GM18519 (cell line): ENCODE data around the gene CEP68.
"Not testable (repeated sequence)": the region's sequence is repeated elsewhere in the genome, so short reads cannot be mapped to it uniquely, and the experiment has no call there.

ENCODE experiments used
- ATAC-seq: cut with Tn5 transposase; IDR thresholded peaks from one replicate; pipeline ENCODE4 v1.9.1; 2021; ENCODE audit warnings: mild to moderate bottlenecking, moderate library complexity; ENCODE audit not compliant: unreplicated experiment, low FRiP score

CEP68 gene

DNA sequence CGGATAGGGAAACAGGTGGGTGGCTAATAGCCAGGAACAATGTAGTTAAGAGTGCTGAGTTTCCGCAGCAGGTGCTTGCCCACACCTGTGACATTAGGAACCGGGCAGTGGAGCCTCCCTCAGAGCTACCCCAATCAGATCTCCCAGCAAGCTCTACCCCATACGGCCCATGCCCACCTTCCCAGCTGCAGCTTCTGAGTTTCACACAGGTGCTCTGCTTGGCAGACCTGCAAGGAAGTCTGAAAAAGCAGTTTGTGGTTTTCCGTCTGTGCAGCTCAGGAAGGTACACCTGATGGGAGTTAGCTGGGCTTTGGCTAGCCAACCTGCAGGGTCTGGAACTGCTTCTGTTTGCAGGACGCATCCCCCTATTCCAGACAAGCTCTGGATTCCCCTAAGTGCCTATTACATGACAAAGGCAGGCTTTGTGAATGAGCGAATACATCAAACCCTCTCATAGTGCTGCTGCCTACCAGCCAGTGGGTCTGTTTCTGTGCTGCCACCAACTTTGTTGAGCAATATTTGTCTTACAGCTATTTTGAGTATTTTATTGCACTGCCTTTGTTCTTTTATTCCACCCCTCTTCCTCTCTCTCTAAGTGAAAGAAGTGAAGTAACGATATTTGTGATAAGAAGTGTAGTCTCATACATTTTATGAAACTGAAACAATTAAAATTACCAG, 24.7 kb upstream of the CEP68 start:
- no peak for ATAC-seq

DNA sequence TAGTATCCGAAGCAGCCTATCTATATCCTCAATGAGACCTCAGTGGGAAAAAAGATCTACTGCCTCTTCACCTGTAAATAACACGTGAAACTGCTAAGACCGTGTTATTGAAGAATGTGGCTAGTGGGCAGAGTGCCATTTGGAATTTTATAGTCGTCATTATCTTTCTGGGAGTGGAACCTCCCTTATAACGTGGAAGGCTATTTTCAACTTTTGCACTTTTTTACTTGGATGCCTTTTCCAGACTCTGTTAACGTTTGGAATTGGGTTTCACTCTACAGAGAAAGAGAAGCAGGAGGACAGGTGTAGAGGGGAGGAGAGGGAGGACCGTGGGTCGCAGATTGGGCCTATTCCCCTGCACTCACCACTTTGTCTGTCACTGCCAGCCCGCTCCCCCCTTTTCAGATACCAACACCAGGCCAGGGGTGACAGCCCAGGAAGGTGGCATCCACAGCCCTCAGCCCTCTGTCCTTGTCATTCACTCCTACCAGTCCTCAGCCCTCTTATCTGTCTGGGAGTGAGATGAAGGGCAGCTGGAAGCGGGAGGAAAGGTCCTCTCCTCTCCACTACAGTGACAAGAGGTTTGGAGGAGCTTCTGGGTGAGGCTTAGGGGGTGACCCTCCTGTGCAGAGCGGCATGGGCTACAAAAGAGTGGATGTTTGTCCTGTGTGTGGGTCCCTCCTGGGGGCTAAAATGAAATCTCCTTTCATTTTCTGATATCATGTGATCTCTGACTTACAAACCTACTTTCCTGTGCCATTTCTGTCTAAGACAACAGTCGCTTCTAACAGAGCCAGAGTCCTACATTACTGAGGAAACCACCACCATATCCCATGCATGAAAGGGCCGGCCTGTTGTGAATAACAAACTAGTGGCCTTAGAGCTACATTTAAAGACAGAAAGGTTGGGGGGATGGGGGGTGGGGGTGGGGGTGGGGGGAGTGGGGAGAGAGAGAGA, 23.9 kb upstream of the CEP68 start:
- no peak for ATAC-seq

DNA sequence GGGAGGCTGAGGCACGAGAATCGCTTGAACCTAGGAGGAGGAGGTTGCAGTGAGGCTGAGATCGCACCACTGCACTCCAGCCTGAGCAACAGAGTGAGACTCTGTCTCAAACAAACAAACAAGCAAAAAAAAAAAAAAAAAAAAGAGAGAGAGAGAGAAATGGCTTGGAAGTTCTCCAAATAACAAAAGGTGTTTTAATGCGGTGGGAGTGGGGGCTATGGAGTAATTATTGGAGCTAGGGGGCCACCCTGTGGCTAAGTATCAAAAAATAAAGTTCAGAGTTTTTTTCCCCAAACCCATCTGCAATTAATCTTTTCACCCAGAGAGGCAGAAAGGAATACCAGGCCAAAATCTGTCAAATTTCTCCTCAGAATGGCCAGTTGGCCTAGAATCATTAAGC, 23.0 kb upstream of the CEP68 start:
- no peak for ATAC-seq

DNA sequence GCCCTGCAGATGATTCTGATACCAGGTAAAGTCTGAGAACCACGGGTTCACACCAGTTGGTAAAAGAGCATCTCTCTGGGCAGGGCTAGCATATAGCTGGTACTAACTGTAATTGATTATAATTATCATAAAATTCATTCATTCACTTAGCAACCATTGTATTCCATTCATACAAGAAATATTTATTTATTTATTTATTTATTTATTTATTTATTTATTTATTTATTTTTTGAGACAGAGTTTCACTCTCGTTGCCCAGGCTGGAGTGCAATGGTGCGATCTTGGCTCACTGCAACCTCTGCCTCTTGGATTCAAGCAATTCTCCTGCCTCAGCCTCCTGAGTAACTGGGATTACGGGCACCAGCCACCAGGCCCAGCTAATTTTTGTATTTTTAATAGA, 22.5 kb upstream of the CEP68 start:
- ATAC-seq: not testable (repeated sequence)

DNA sequence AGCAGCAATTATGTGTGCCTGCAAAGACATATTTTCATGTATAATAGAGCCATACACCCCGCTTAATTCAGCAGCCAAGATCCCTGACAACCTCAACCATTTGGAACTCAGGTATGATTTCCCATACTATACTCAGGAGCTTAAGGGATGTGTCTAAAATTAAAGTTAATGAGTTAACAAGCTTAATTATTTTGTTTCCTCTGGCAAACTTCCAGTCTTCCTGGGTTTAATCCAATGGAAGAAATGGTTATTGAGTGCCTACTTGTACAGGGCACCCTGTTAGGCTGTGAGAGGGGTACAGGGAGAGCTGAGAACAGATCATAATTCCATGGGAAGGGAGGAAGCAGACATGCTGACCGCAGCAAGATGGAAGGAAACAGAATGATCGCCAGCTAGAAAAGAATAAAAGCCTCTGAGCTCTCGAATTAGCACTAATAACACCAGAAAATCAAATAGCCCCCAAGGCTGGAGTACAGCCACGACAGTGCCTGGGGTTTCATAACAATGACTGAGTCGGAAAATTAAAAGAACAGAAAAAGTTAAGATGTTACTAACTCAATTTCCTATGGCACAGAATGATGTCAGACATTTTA, 20.8 kb upstream of the CEP68 start:
- ATAC-seq: no peak

DNA sequence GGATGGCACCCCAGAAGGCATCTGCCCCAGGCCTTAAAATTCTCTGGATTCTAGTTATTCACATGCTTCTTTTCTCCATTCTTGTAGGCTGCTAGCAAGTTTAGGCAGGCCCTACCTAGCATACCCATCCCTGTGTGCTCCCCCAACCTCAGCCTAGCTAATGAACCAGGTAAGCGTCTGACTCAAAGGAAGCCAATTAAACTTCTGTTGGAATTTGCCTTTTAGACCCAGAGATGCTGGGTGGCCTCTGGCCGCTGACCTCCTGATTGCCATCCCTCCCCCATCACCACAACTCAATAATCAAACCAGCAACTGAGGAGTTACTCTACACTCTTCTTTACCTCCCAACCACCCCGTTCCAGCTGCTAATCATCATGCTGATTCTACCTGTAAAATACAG, 19.0 kb upstream of the CEP68 start:
- no peak for ATAC-seq

DNA sequence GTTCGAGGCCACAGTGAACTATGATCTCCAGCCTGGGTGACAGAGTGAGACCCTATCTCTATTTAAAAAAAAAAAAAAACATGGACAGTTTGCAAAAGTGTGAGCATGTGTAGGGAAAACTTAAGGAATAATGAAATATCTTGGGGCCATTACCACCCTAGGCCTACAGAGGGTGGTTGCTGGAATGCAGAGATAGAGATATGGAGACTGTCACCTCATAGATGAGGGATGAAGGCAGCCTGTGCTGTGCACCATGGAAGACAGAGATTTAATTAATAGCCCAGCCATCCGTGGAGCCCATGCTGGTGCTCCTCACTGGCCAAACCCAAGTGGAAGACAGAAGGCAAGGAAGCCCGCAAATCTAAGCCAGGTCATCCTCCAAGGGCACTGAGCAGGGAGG, 16.6 kb upstream of the CEP68 start:
- no peak for ATAC-seq

DNA sequence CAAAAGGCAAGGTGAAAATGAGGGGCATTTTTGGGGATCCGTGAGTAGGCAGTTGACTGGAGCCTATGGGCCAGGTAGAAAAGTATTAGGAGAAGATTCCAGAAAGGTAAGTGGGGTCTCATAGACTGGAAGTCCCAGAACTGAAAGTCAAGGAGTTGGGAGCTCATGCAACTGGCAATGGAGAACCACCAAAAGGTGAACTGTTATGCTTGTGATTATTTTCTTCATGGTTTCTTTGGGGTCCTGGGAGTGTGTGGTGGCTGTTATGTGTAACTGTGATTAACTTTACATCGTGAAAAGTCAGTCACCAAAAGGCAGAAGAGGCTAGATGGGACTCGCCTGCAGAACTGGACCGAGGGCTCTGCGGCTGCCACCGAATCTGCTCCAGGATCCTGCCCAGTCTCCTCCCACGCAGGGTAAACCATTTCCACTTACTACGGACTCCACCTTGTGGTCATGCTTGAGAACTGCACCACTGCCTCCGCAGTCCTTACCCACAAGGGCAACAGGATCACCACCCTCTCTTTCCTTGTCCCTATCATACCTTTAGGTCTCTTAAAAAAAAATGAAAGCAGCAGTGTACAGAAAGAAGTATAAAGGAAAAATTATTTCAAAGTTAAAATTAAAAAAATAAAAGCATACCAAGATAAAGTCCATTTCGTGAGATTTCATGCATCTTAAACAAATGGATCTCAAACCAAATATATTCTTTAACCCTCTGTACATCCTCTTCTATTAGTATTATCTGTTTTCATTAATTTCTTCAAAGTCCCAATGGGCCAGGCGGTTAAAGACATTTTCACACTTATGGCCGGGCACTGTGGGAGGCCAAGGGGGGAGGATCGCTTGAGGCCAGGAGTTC, 15.6 kb upstream of the CEP68 start:
- ATAC-seq: peak; percentile 56

DNA sequence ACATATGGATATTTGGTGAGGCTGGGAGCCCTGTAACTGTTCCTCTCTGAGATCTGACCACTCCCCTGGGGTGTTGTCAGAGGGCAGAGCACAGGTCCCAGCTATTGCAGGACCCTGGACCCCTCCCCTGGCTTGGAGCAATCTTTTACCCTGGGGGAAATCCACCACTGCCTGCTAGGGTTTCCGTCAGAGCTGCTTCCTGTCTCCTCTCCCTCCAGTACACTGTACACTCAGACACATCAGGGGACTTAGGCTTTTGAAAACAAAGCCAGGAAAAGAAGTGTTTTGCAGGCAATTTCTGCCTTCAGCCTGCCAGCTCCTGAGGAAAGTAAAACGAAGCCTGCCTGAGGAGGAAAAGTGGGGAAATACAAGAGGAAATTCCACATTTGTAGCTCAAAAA, 13.2 kb upstream of the CEP68 start:
- no peak for ATAC-seq

DNA sequence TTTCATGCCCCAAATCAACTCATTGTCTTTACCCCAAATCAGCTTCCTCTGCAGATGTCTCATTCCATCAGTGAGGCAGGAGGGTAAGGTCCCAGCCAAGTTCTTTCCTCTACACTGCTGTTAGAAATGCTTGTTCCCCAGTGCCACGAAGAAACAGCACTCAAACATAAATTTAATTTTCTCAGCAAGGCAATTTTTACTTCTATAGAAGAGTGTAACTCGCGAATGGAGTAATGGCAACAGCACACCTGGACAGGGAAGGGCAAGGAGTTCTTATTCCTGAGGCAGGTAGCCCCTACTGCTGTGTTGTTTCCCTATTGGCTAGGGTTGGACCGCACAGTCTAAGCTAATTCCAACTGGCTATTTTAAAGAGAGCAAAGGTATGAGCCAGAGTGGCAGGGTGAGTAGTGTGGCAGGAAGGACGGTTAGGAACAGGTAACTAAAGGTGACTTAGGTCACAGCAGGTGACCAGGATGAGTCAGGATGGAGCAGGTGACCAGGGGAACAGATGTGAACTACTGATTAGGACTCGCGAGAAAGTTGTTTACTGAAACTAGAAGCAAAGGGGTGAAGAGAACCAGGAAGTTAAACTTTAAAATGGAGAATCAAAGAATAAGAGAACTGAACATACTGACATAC, 12.0 kb upstream of the CEP68 start:
- no peak for ATAC-seq

DNA sequence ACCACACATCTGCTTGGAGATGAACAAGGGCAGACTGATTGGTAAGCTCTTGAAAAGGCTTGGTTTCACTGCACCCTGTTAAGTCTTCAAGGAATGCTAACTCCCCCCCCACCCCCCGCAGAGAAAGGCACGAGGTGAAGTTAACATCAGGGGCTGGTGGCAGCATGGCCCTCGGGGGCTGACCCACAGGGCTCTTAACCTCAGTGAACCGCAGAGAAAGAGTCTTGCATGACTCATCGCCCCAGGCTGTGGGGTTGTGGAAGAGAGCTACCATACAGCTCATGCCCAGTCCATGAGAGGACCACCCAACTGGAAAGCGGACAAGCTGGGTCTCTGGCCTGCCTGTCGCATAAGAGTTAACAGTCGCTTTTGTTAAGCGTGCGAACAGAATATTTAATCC, 10.6 kb upstream of the CEP68 start:
- ATAC-seq: no peak

DNA sequence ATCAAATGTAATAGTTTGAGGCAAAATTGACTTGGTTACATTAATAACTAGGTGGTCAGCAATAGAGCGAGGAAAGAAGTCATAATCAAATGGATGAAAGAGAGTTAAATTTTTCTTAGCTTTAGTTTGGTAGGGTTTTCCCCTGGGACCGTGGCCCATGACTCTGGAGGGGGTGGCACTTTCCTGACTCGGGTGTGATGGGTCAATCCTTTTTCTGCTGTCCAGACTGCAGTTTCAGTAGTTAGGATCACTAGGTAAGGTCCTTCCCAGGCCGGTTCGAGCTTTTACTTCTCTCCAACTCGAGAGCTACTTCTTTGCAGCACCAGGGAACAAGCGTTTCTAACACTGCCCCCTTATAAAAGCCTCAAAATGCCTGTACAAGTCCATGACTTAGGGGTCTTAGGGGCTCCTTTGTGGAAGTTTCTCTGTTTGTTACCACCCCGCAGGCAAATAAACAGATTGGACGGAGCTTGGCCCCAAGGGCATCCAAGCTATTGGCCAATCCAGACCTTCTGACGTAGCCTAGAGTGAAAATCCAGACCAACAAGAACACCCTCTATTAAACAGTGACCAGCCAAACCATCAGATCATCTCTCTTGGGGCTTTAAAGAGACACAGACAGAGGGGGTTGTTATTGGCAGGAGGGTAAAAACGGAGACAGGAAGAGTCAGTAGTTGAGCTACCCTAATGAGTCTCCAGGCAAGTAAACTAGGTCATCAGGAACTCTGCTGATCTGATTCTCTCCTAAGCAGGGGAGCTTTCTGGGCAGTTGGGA, 9.4 kb upstream of the CEP68 start:
- ATAC-seq: no peak

DNA sequence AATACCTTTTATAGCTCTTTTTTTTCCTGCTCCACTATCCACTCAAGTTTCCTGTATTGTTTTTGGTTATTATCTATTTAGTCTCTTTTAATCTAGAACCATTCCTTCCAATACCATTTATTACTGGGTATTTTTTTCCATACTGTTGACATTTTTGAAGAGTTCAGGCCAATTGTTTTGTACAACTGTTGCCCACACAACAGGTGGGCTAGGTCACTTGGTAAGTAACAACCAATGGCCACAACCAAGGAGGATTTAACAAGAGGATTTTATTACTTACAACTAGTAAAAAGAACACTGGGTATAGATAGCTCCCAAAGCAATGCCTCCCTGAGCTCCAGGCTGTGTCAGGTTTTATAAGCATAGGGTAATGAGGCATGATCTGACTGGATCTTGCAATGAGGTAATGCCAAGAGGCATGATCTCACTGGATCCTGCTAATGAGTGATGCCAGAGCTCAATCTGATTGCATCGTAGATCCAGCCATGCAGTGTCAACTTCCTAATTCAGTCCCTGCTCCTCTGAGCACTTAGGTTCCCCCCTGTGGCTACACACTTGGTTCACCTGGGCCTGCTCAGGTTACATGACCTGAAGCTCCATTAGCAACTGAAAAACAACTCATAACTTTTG, 7.1 kb upstream of the CEP68 start:
- ATAC-seq: no peak

DNA sequence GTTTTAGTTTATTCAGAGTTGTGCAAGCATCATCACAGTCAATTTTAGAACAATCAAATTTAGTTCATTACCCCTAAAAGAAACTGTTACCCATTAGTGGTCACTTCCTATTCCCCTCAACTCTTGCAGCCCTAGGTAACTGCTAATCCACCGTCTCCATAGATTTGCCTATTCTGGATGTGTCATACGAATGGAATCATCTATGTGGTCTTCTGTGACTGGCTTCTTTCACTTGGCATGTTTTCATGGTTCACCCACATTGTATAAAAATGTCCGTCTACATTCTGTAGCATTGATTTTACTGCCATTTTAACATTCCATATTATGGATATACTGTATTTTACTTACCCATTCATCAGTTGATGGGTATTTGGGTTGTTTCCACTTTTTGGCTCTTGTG, 5.3 kb upstream of the CEP68 start:
- ATAC-seq: no peak

DNA sequence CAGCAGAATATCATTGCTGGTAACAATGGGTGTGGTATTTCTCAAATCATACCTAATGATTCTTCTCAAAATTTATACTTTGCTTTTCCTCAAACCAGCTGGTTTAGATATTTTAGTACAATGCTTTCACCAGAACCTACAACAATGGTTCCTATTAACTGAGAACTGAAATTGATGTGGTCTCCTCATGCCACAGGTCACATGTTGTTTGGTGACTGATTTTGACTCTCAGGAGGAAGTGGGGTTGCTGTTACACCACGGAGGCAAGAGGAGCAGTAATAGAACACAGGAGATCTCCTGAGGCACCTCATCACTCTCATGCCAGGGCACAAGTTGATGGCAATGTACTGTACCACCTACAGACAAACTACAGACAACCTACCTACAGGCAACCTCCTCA, 3.0 kb upstream of the CEP68 start:
- ATAC-seq: peak; percentile 66

DNA sequence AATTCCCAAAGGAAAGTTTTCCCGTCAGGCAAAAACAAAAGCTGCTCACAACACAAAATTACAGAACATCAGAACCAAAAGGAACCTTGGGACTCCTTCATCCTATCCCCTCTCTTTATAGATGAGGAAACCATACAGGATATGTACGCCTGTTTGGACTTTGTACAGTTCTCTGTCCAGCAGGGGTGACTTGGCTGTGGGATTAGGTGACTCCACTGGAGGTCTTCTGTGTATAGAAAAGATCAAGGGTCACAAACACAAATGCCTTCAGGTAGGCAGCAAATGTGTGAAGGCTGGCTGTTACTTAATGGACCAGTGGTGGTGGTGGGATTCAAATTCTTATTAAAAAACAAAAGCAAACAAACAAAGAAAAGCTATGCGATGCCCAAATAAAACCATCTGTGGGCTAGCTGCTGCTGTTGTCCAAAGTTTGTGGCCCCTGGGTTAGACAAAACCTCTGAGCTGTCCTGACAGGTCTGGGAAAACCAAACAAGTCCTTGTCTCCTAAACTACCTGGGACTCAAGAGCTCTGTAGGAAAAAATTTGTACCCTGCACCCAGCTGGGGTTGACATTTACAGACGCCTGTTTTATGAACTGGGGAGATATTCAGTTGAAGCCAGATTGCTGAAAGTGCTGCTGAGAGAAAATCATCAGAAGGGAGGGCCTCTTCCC, 1.3 kb upstream of the CEP68 start:
- no peak for ATAC-seq

DNA sequence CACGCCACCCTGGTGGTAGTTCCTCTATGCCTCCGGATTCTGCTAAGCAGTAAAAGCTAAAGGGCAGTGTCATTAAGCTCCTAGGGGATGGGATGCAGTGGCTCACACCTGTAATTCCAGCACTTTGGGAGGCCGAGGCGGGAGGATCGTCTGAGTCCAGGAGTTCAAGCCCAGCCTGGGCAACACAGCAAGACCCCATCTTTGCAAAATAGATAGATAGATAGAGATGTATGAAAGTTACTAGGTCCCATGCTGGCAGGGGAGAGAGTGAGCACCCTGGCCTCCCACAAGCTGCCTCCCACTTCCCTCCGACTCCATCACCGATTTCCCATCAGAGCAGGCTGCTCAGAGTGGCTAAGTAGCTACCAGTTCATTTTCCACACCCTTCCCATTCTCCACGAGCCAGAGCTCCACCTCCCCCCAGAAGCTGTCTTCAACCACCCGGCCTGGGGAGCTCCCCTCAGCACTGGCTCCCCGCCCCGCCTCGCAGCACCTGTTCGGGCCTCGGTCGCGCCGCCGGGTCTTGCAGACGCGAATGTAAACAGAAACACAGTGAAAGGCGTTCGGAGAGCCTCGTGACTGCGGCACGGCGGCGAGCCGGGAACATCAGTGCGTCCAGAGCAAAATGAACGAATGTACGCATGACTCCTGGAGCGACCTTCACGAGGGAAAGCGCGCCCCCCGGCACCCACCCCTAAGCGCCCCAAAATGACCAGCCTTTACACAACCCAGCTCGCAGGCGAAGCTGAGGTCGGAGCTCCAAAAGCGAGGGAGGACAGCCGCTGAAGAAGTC, 598 bp upstream of the CEP68 start:
- peak; percentile 12 for ATAC-seq

DNA sequence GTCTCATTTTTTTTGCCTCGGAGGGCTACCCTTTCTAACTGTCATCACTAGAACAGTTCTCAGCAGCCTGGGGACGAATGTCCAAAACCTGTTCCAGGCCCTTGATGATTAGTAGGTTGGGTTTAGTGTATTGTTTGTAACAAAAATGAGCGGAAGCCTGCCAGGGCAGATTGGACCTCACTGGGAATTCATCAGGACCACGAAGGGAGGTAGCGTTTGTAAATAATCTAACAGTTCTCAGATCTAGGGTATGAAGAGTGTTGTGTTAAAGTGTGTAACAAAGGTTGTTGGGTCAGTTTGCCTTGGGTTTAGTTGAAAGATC, 799 bp downstream of the CEP68 start:
- no peak for ATAC-seq
